A673 (cell line): ENCODE results near the gene RAB22A.

Experiments
- EZH2 ChIP-seq: fragments of 200-600 bp; sonication (generic); IDR thresholded peaks from 2 replicates; pipeline ENCODE4 v1.6.1; 2017; ENCODE audit warnings: borderline replicate concordance, low read depth, mild to moderate bottlenecking, mixed read lengths, antibody characterized with exemption, low read length; ENCODE audit not compliant: poor library complexity, severe bottlenecking
- TF ChIP-seq, protein P1 (sequence below): fragments of 300-800, 200-600 bp; sonication (generic); conservative IDR thresholded peaks from 2 replicates; pipeline ENCODE4 v1.5.1; 2017; ENCODE audit warnings: low read depth, mild to moderate bottlenecking, antibody characterized with exemption, low read length, moderate library complexity, mixed read lengths

GRCh38 chr20:58389324-58389967, 79.9 kb downstream of the RAB22A start:
- TF ChIP-seq, protein P1, sequence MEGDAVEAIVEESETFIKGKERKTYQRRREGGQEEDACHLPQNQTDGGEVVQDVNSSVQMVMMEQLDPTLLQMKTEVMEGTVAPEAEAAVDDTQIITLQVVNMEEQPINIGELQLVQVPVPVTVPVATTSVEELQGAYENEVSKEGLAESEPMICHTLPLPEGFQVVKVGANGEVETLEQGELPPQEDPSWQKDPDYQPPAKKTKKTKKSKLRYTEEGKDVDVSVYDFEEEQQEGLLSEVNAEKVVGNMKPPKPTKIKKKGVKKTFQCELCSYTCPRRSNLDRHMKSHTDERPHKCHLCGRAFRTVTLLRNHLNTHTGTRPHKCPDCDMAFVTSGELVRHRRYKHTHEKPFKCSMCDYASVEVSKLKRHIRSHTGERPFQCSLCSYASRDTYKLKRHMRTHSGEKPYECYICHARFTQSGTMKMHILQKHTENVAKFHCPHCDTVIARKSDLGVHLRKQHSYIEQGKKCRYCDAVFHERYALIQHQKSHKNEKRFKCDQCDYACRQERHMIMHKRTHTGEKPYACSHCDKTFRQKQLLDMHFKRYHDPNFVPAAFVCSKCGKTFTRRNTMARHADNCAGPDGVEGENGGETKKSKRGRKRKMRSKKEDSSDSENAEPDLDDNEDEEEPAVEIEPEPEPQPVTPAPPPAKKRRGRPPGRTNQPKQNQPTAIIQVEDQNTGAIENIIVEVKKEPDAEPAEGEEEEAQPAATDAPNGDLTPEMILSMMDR: no peak
- no peak for TF ChIP-seq EZH2
